Measurements from ENCODE around the gene IBSP. TPM values are rescaled to one million over a fixed set of nuclear protein-coding genes. Genes with fewer than 3 reads are reported as not detected.
A peak's percentile ranks its signal among the peaks of the same experiment; 100 is the strongest.

The IBSP gene
- total RNA-seq, 1 experiment from 2014 or later: not detected

DNA sequence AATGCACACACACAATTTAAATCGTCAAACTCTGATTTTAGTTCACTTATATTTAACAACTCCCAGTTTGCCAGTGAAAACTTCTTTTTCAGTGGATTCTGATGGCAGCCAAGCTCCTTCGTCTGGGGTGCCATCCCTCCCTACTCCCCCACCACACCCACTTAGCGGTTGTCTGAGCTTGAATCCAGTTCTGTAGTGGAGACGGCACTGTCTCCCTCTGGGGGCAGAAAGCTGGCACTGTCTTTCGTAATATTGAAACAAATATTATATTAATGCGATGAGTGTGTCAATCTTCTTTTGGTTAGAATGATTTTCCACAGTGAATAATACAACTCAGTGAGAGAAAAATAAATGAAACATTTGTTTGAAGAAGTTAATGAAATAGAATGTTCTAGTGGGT is 38.9 kb downstream of the IBSP start:
- Histone ChIP-seq H3K79me2 (ENCODE audit: low read depth) (no peaks in the 10 kb centered on the region), H2AFZ (no peak overlapping the region), H3K9me2 (ENCODE audit: insufficient read depth) (no peaks in the 10 kb centered on the region), H3K4me3 (no peak overlapping the region), H3K36me3 (ENCODE audit: low read depth) (no peaks in the 10 kb centered on the region), H3K4me2 (no peak overlapping the region), H3K4me1 (replicated peaks; ENCODE audit: insufficient read depth) (no peaks in the 10 kb centered on the region), H3K27me3 (ENCODE audit: insufficient read depth, low read depth) (no peaks in the 10 kb centered on the region), H3K9me3 (ENCODE audit: insufficient read depth, low read depth) (no peaks in the 10 kb centered on the region), H3K27ac (no peak overlapping the region), H4K20me1 (ENCODE audit: insufficient read depth) (no peaks in the 10 kb centered on the region), H3F3A (ENCODE audit: insufficient read depth, low read depth) (no peaks in the 10 kb centered on the region)
- intact Hi-C loops (cut with micrococcal nuclease; ENCODE audit: unreplicated experiment): loop anchor here (2.0 to 10.0 kb wide), 2 partner anchors 295 to 1343 kb away; no protein-coding TSS in a partner anchor
- no peak for TF ChIP-seq EZH2 (IDR thresholded peaks at IDR 0.05; ENCODE audit: low read depth)
- TF ChIP-seq, protein P1, sequence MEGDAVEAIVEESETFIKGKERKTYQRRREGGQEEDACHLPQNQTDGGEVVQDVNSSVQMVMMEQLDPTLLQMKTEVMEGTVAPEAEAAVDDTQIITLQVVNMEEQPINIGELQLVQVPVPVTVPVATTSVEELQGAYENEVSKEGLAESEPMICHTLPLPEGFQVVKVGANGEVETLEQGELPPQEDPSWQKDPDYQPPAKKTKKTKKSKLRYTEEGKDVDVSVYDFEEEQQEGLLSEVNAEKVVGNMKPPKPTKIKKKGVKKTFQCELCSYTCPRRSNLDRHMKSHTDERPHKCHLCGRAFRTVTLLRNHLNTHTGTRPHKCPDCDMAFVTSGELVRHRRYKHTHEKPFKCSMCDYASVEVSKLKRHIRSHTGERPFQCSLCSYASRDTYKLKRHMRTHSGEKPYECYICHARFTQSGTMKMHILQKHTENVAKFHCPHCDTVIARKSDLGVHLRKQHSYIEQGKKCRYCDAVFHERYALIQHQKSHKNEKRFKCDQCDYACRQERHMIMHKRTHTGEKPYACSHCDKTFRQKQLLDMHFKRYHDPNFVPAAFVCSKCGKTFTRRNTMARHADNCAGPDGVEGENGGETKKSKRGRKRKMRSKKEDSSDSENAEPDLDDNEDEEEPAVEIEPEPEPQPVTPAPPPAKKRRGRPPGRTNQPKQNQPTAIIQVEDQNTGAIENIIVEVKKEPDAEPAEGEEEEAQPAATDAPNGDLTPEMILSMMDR (conservative IDR thresholded peaks at IDR 0.05): peak; percentile 34
- DNase-seq: no peak
- ChIA-PET CTCF (interaction anchor here (1.1 kb wide), 1 partner anchor 294 kb away, joined by 4 read pairs; no protein-coding TSS in a partner anchor), POLR2A (ENCODE audit: unreplicated experiment) (no interaction called here)
- no TSS peak for BruUV-seq (replicated peaks)

DNA sequence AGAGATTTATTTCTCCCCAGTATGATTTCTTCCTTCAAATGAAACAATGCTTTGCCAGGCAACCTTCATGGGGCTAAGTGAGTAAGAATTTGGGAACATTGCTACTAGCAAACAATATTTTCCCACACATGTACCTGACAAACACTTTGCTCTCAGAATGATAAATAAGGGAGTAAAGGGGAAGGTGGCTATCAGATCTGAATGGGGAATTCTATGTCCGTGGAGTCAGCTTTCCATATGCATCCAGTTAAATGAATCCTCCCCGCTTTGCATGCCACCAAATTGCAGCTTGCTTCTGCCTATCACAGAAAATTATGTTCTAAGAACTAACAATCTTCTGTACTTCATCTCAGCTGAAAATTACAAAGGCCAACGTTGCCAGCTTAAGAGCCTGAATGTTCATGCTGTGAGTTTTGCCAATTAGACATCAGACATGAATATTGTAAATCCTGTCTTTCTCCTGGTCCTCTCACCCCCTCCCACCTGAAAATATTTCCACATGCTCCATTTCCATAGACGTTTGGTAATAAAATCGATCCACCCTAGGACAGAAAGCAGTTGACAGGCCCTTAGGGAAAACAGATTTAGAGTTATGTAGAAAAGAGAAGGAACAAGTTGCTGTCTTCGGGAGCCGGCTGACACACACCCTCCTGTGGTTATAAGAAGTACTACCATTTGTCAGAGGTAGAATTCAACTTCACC is 39.7 kb downstream of the IBSP start:
- Histone ChIP-seq H2AFZ (no peak overlapping the region), H3F3A (ENCODE audit: insufficient read depth, low read depth) (no peaks in the 10 kb centered on the region), H3K9me3 (ENCODE audit: insufficient read depth, low read depth) (no peaks in the 10 kb centered on the region), H3K4me1 (replicated peaks; ENCODE audit: insufficient read depth) (no peaks in the 10 kb centered on the region), H3K79me2 (ENCODE audit: low read depth) (no peaks in the 10 kb centered on the region), H3K4me2 (no peak overlapping the region), H3K4me3 (no peak overlapping the region), H3K27ac (no peak overlapping the region), H3K27me3 (ENCODE audit: insufficient read depth, low read depth) (no peaks in the 10 kb centered on the region), H3K9me2 (ENCODE audit: insufficient read depth) (no peaks in the 10 kb centered on the region), H4K20me1 (ENCODE audit: insufficient read depth) (no peaks in the 10 kb centered on the region), H3K36me3 (ENCODE audit: low read depth) (no peaks in the 10 kb centered on the region)
- no TSS peak for BruUV-seq (replicated peaks)
- POLR2A ChIA-PET (ENCODE audit: unreplicated experiment): no interaction called here
- DNase-seq: no peak
- CTCF ChIA-PET: interaction anchor here (1.1 kb wide), 1 partner anchor 295 kb away, joined by 4 read pairs; no protein-coding TSS in a partner anchor
- no peak for TF ChIP-seq EZH2 (IDR thresholded peaks at IDR 0.05; ENCODE audit: low read depth)
- TF ChIP-seq, protein P1 (conservative IDR thresholded peaks at IDR 0.05): peak; percentile 79
- intact Hi-C loops (cut with micrococcal nuclease; ENCODE audit: unreplicated experiment): loop anchor here (1.0 to 10.0 kb wide), 3 partner anchors 160 to 1344 kb away; no protein-coding TSS in a partner anchor

DNA sequence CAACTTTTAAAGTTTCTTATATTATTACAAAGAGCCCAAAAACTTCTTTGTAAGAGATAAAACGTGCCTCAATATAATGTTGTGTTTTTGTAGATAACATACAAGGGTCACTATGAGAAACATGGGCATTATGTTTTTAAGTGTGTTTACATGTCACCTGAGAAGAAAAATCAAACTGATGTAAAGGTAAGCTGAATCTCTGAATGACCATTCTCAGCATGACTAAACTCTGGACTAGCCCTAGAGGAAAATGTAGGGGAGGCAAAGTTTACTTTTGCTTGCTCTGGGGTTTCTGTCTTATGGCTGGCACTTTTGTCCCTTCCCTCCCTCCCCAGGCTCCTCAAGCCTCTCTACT is 40.2 kb downstream of the IBSP start:
- Histone ChIP-seq H3K79me2 (ENCODE audit: low read depth) (no peaks in the 10 kb centered on the region), H3K36me3 (ENCODE audit: low read depth) (no peaks in the 10 kb centered on the region), H2AFZ (no peak overlapping the region), H3K27ac (no peak overlapping the region), H3K4me1 (replicated peaks; ENCODE audit: insufficient read depth) (no peaks in the 10 kb centered on the region), H3K27me3 (ENCODE audit: insufficient read depth, low read depth) (no peaks in the 10 kb centered on the region), H3K9me3 (ENCODE audit: insufficient read depth, low read depth) (no peaks in the 10 kb centered on the region), H3K4me2 (no peak overlapping the region), H4K20me1 (ENCODE audit: insufficient read depth) (no peaks in the 10 kb centered on the region), H3F3A (ENCODE audit: insufficient read depth, low read depth) (no peaks in the 10 kb centered on the region), H3K4me3 (no peak overlapping the region), H3K9me2 (ENCODE audit: insufficient read depth) (no peaks in the 10 kb centered on the region)
- no TSS peak for BruUV-seq (replicated peaks)
- intact Hi-C loops (cut with micrococcal nuclease; ENCODE audit: unreplicated experiment): loop anchor here (1.0 to 10.0 kb wide), 3 partner anchors 160 to 1345 kb away; no protein-coding TSS in a partner anchor
- ChIA-PET POLR2A (ENCODE audit: unreplicated experiment) (no interaction called here), CTCF (no interaction called here)
- TF ChIP-seq, protein P1 (conservative IDR thresholded peaks at IDR 0.05): no peak; the same call in 1 of the 2 replicates
- TF ChIP-seq EZH2 (IDR thresholded peaks at IDR 0.05; ENCODE audit: low read depth): no peak
- no peak for DNase-seq
